A549 (cell line): ENCODE data around the gene ZNF138. TPM values are rescaled to one million over a fixed set of nuclear protein-coding genes. Genes with fewer than 3 reads are reported as not detected.

Experiments used
- ATAC-seq, 2 experiments: fragments of 200-7000 bp in 1 of 2; fragments of >200 bp in 1 of 2; cut with Nextera tagmentation in 1 of 2; cut with Tn5 transposase in 1 of 2; 3 replicates each; pipeline versions ENCODE4 v1.8.0 to v1.9.1; 2018 to 2020; ENCODE audit warnings: mild to moderate bottlenecking in 1 of 2, moderate library complexity in 1 of 2
- CTCF ChIA-PET: fragments of 300-600 bp; sonication (Branson Sonifier 250); formaldehyde crosslinking; extraction: SDS; loops from one replicate; lab custom pipeline; 2021; ENCODE audit warnings: antibody characterized with exemption, inconsistent platforms; lab: Yijun Ruan, JAX
- POLR2A ChIA-PET: fragments of 350-600 bp; formaldehyde crosslinking; extraction: SDS; loops from one replicate; lab custom pipeline; 2021; ENCODE audit warnings: antibody characterized with exemption, inconsistent platforms; lab: Yijun Ruan, JAX
- DNase-seq, 2 experiments: peaks; one replicate each; pipeline versions ENCODE4 v3.0.0 to v3.0.0-alpha.2; 2011 to 2016; ENCODE audit warnings: low read depth in 1 of 2, low spot score in 1 of 2
- FAIRE-seq: peaks from 2 replicates; lab custom pipeline; 2011; peaks lifted over from hg19 to GRCh38; lab: Jason Lieb, UNC
- H3K27ac ChIP-seq, 2 experiments: fragments of >200 bp; sonication (Bioruptor Twin); formaldehyde crosslinking; 3 replicates each; pipeline ENCODE4 v1.5.1; 2016 to 2017
- H3K4me1 ChIP-seq: fragments of >200 bp; sonication (Bioruptor Twin); formaldehyde crosslinking; 3 replicates; pipeline ENCODE4 v1.6.1; 2016
- H3K4me2 ChIP-seq: fragments of >200 bp; sonication (Bioruptor Twin); formaldehyde crosslinking; 3 replicates; pipeline ENCODE4 v1.6.1; 2016
- H3K4me3 ChIP-seq: fragments of >200 bp; sonication (Bioruptor Twin); formaldehyde crosslinking; 3 replicates; pipeline ENCODE4 v1.5.1; 2016
- H3K9me3 ChIP-seq: fragments of >200 bp; sonication (Bioruptor Twin); formaldehyde crosslinking; 3 replicates; pipeline ENCODE4 v1.6.1; 2016
- ATOH8 ChIP-seq: fragments of 250-450 bp; sonication (Bioruptor Pico); IDR thresholded peaks from 2 replicates; pipeline ENCODE4 v1.5.0; 2020; ENCODE audit warnings: low read depth, mild to moderate bottlenecking, moderate library complexity
- BCL3 ChIP-seq: fragments of >200 bp; sonication (Bioruptor Twin); formaldehyde crosslinking; IDR thresholded peaks from 3 replicates; pipeline ENCODE4 v1.6.1; 2016
- CEBPB ChIP-seq, 2 experiments: fragments of >200 bp in 1 of 2; sonication (Bioruptor Twin) in 1 of 2; formaldehyde crosslinking in 1 of 2; IDR thresholded peaks; 2 replicates each; pipeline ENCODE4 v1.6.1; 2012 to 2016
- CHD2 ChIP-seq: fragments of 150-350 bp; IDR thresholded peaks from 2 replicates; pipeline ENCODE4 v1.6.1; 2014; ENCODE audit warnings: low read length; ENCODE audit not compliant: partially characterized antibody
- CHD4 ChIP-seq: fragments of 200-600 bp; sonication (generic); IDR thresholded peaks from 2 replicates; pipeline ENCODE4 v1.6.1; 2016; ENCODE audit warnings: antibody characterized with exemption, mild to moderate bottlenecking, borderline replicate concordance
- EP300 ChIP-seq, 2 experiments: fragments of >200 bp; sonication (Bioruptor Twin); formaldehyde crosslinking; IDR thresholded peaks; 2 replicates in 1 of 2; 3 replicates in 1 of 2; pipeline ENCODE4 v1.6.1; 2016 to 2017
- FOSL2 ChIP-seq, 2 experiments: fragments of 450-650 bp in 1 of 2; fragments of >200 bp in 1 of 2; sonication (Bioruptor Twin) in 1 of 2; formaldehyde crosslinking; IDR thresholded peaks; 2 replicates each; pipeline versions ENCODE4 v1.5.0 to v1.6.1; 2016 to 2020; ENCODE audit warnings: mild to moderate bottlenecking in 1 of 2, moderate library complexity in 1 of 2
- FOXS1 ChIP-seq: fragments of 250-450 bp; sonication (Bioruptor Pico); IDR thresholded peaks from 2 replicates; pipeline ENCODE4 v1.5.0; 2020; ENCODE audit warnings: mild to moderate bottlenecking, moderate library complexity
- GATA3 ChIP-seq: IDR thresholded peaks from 2 replicates; pipeline ENCODE4 v1.6.1; 2012; ENCODE audit warnings: borderline replicate concordance
- HES2 ChIP-seq: fragments of >200 bp; sonication (Bioruptor Twin); formaldehyde crosslinking; IDR thresholded peaks from 2 replicates; pipeline ENCODE4 v1.6.1; 2016
- HEYL ChIP-seq: fragments of 250-450 bp; sonication (Bioruptor Pico); IDR thresholded peaks from 2 replicates; pipeline ENCODE4 v1.8.0; 2021; ENCODE audit warnings: mild to moderate bottlenecking, moderate library complexity
- HOXB13 ChIP-seq: fragments of 250-450 bp; sonication (Bioruptor Pico); IDR thresholded peaks from 2 replicates; pipeline ENCODE4 v1.5.0; 2020; ENCODE audit warnings: low read depth, mild to moderate bottlenecking, moderate library complexity
- JUN ChIP-seq, 2 experiments: fragments of >200 bp; sonication (Bioruptor Twin); formaldehyde crosslinking; IDR thresholded peaks; 2 replicates in 1 of 2; 3 replicates in 1 of 2; pipeline ENCODE4 v1.6.1; 2016 to 2017
- JUNB ChIP-seq: fragments of >200 bp; sonication (Bioruptor Twin); formaldehyde crosslinking; IDR thresholded peaks from 2 replicates; pipeline ENCODE4 v1.6.1; 2016
- MAX ChIP-seq: IDR thresholded peaks from 2 replicates; pipeline ENCODE4 v1.6.1; 2012
- MAZ ChIP-seq: fragments of 150-350 bp; IDR thresholded peaks from 2 replicates; pipeline ENCODE4 v1.6.1; 2014; ENCODE audit warnings: antibody characterized with exemption, low read depth, low read length, borderline replicate concordance
- POLR2AphosphoS2 ChIP-seq: conservative IDR thresholded peaks from 2 replicates; pipeline ENCODE4 v1.6.1; 2012; ENCODE audit warnings: low read length, improper control_type of control experiment, inconsistent platforms
- REST ChIP-seq: fragments of 200-600 bp; sonication (generic); IDR thresholded peaks from 2 replicates; pipeline ENCODE4 v1.6.1; 2016; ENCODE audit warnings: antibody characterized with exemption, mild to moderate bottlenecking, moderate library complexity
- TP53 ChIP-seq: fragments of 250-450 bp; sonication (Bioruptor Pico); IDR thresholded peaks from 2 replicates; pipeline ENCODE4 v1.5.0; 2021; ENCODE audit warnings: mild to moderate bottlenecking, moderate library complexity
- ZC3H11A ChIP-seq: fragments of 450-650 bp; IDR thresholded peaks from 2 replicates; pipeline ENCODE4 v1.6.1; 2014; ENCODE audit warnings: antibody characterized with exemption, mild to moderate bottlenecking
- ZNF302 ChIP-seq: fragments of 250-450 bp; sonication (Bioruptor Pico); IDR thresholded peaks from 2 replicates; pipeline ENCODE4 v1.9.0; 2021; ENCODE audit warnings: inconsistent platforms, mild to moderate bottlenecking, moderate library complexity
- ZSCAN20 ChIP-seq: fragments of 250-450 bp; sonication (Bioruptor Pico); IDR thresholded peaks from 2 replicates; pipeline ENCODE4 v1.8.0; 2022; ENCODE audit warnings: mild to moderate bottlenecking, moderate library complexity
- WGBS: methylation state at CpG from one replicate; pipeline ENCODE4 v1.1.6; 2017; ENCODE audit errors: missing lambda C conversion rate; 5-methylcytosine and 5-hydroxymethylcytosine counted together
- polyA plus RNA-seq, 4 experiments: library from polyadenylated mRNA; depleted of rRNA in 3 of 4; stranded (reverse); fragments of >200 nt; fragmentation: RNase III in 1 of 4; extraction: RNeasy Plus Mini Kit Qiagen cat#74134 plus additional on column Dnase treatment in 1 of 4; gene quantifications; 2 replicates in 3 of 4; 3 replicates in 1 of 4; pipeline ENCODE4 v1.2.3, GENCODE V29; 2011 to 2017

Gene ZNF138
- polyA plus RNA-seq, 2 of the 4 experiments (the other 2 are of a cell fraction): 3.9 to 6.3 TPM

GRCh38 chr7:64807731-64808365 is 13.6 kb downstream of the ZNF138 start (continued):
- TF ChIP-seq HES2: no peak
- no peak for TF ChIP-seq TP53 (CRISPR knock-in tag)

- ChIA-PET POLR2A (no interaction called here), CTCF (no interaction called here)
- no peak overlapping the region for H3K27ac ChIP-seq
- TF ChIP-seq CEBPB (IDR thresholded peaks at IDR 0.05): no peak
- TF ChIP-seq FOXS1: no peak
- no peak overlapping the region for H3K4me2 ChIP-seq
- FAIRE-seq (no peak), DNase-seq (no peak), ATAC-seq (no peak)
- no peaks in the 10 kb centered on the region for H3K9me3 ChIP-seq
- no peaks in the 10 kb centered on the region for H3K4me1 ChIP-seq
- H3K4me3 ChIP-seq: no peak overlapping the region
These were observed 17.5 kb downstream of the ZNF138 start for GRCh38 chr7:64811767-64812166.

- WGBS: 88% methylated on average over 1 of the region's 1 CpG
- CTCF ChIA-PET: no interaction called here
These were observed 36.7 kb downstream of the ZNF138 start for GRCh38 chr7:64830926-64831325.

GRCh38 chr7:64832136-64832535 is 37.9 kb downstream of the ZNF138 start:
- H3K27ac ChIP-seq: no peak overlapping the region
- ATAC-seq: no peak
- POLR2A ChIA-PET: no interaction called here
- DNase-seq: no peak
- WGBS: 89% methylated on average over 4 of the region's 4 CpGs
- CTCF ChIA-PET: no interaction called here
- no peaks in the 10 kb centered on the region for H3K4me1 ChIP-seq
- H3K4me3 ChIP-seq: no peak overlapping the region
- peaks cover 40% of the 10 kb centered on the region for H3K9me3 ChIP-seq
- TF ChIP-seq CHD4 (no peak), TP53 (CRISPR knock-in tag) (no peak), HOXB13 (CRISPR knock-in tag) (no peak), HEYL (no peak), ATOH8 (no peak), ZC3H11A (no peak), EP300 (IDR thresholded peaks at IDR 0.05) (no peak), BCL3 (no peak), GATA3 (no peak), CHD2 (no peak), POLR2AphosphoS2 (no peak), REST (no peak), MAZ (no peak), MAX (no peak), ZNF302 (CRISPR knock-in tag) (no peak), ZSCAN20 (CRISPR knock-in tag) (no peak), JUN (IDR thresholded peaks at IDR 0.05) (no peak), FOSL2 (IDR thresholded peaks at IDR 0.05) (no peak), FOSL2 (CRISPR knock-in tag; IDR thresholded peaks at IDR 0.05) (no peak), CEBPB (IDR thresholded peaks at IDR 0.05) (no peak), JUNB (no peak)
- FAIRE-seq: no peak
- H3K4me2 ChIP-seq: no peak overlapping the region

More at GRCh38 chr7:64830926-64831325, 36.7 kb downstream of the ZNF138 start:
- peaks cover 40% of the 10 kb centered on the region for H3K9me3 ChIP-seq
- H3K4me2 ChIP-seq: no peak overlapping the region
- POLR2A ChIA-PET: no interaction called here
- H3K4me1 ChIP-seq: no peaks in the 10 kb centered on the region
- ATAC-seq: no peak
- H3K27ac ChIP-seq: no peak overlapping the region
- no peak for DNase-seq
- H3K4me3 ChIP-seq: no peak overlapping the region
- no peak for FAIRE-seq
- no peak for TF ChIP-seq FOSL2 (IDR thresholded peaks at IDR 0.05)
- TF ChIP-seq FOSL2 (CRISPR knock-in tag; IDR thresholded peaks at IDR 0.05): no peak
